Esophagus squamous epithelium (tissue), 4 donors: ENCODE results near the gene ZBTB25.

Experiments
- POLR2A ChIP-seq, 4 donors: fragments of 450-650 bp; IDR thresholded peaks; one replicate each; pipeline ENCODE4 v1.6.1; 2017; ENCODE audit warnings: antibody characterized with exemption in 4 of 4, mild to moderate bottlenecking in 4 of 4, moderate library complexity in 3 of 4
- TF ChIP-seq, protein P1 (sequence below), 6 experiments: fragments of 450-650 bp in 4 of 6; fragments of 200-600 bp in 2 of 6; sonication (generic) in 2 of 6; IDR thresholded peaks; one replicate each; pipeline ENCODE4 v1.5.1; 2016 to 2019; ENCODE audit warnings: antibody characterized with exemption in 6 of 6, mild to moderate bottlenecking in 4 of 6, moderate library complexity in 4 of 6

DNA sequence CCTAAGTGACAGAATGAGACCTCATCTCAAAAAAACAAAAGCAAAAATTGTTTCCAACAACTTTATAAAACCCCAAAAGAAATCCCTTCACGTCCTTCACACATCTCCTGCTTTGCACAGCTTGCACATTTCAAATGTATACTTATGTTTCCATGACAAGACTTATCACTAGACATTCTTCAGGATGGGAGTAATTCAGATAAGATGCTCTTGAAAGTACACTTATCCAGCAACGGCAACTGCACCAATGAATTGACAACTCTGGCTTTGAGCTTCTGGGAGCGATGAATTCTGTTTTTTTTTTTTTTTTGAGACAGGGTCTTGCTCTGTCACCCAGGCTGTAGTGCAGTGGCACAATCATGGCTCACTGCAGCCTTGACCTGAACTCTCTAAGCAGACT is 69.1 kb downstream of the ZBTB25 start:
- TF ChIP-seq, protein P1, sequence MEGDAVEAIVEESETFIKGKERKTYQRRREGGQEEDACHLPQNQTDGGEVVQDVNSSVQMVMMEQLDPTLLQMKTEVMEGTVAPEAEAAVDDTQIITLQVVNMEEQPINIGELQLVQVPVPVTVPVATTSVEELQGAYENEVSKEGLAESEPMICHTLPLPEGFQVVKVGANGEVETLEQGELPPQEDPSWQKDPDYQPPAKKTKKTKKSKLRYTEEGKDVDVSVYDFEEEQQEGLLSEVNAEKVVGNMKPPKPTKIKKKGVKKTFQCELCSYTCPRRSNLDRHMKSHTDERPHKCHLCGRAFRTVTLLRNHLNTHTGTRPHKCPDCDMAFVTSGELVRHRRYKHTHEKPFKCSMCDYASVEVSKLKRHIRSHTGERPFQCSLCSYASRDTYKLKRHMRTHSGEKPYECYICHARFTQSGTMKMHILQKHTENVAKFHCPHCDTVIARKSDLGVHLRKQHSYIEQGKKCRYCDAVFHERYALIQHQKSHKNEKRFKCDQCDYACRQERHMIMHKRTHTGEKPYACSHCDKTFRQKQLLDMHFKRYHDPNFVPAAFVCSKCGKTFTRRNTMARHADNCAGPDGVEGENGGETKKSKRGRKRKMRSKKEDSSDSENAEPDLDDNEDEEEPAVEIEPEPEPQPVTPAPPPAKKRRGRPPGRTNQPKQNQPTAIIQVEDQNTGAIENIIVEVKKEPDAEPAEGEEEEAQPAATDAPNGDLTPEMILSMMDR (IDR thresholded peaks at IDR 0.05) = no peak
- TF ChIP-seq POLR2A (IDR thresholded peaks at IDR 0.05) = no peak
